Liver (tissue), 9 donors: Measurements from ENCODE around the gene KRTAP10-2. TPM values are rescaled to one million over a fixed set of nuclear protein-coding genes. Genes with fewer than 3 reads are reported as not detected.
"Not testable (repeated sequence)": the region's sequence is repeated elsewhere in the genome, so short reads cannot be mapped to it uniquely, and the experiment has no call there.

Experiments used
- DNase-seq: peaks from one replicate; pipeline ENCODE4 v3.0.0-alpha.2; 2017; ENCODE audit warnings: low spot score
- H3K27ac ChIP-seq, 2 donors: one replicate each; pipeline ENCODE4 v1.7.0; 2013; ENCODE audit warnings: inconsistent platforms in 2 of 2, low read length in 2 of 2, control low read depth in 1 of 2, low read depth in 1 of 2, mild to moderate bottlenecking in 1 of 2
- H3K27me3 ChIP-seq, 4 donors: one replicate each; pipeline versions ENCODE4 v1.6.1 to v1.7.0; 2013; ENCODE audit warnings: low read length in 3 of 4, inconsistent platforms in 1 of 4, mild to moderate bottlenecking in 1 of 4, moderate library complexity in 1 of 4; ENCODE audit not compliant: control insufficient read depth in 4 of 4, insufficient read depth in 4 of 4
- H3K36me3 ChIP-seq, 4 donors: one replicate each; pipeline versions ENCODE4 v1.6.1 to v1.7.0; 2013; ENCODE audit warnings: low read length in 3 of 4, mild to moderate bottlenecking in 3 of 4, low read depth in 1 of 4, moderate library complexity in 1 of 4; ENCODE audit not compliant: control insufficient read depth in 4 of 4, insufficient read depth in 3 of 4
- H3K4me1 ChIP-seq, 4 donors: one replicate each; pipeline versions ENCODE4 v1.6.1 to v1.7.0; 2013; ENCODE audit warnings: low read length in 3 of 4, mild to moderate bottlenecking in 3 of 4, moderate library complexity in 1 of 4; ENCODE audit not compliant: control insufficient read depth in 4 of 4, insufficient read depth in 4 of 4
- H3K4me3 ChIP-seq, 3 donors: one replicate each; pipeline versions ENCODE4 v1.6.1 to v1.7.0; 2013; ENCODE audit warnings: low read length in 3 of 3, control low read depth in 1 of 3, low read depth in 1 of 3, mild to moderate bottlenecking in 1 of 3
- H3K9ac ChIP-seq, 2 donors: one replicate each; pipeline ENCODE4 v1.7.0; 2013; ENCODE audit warnings: low read length in 2 of 2, mild to moderate bottlenecking in 2 of 2, moderate library complexity in 2 of 2, control low read depth in 1 of 2, low read depth in 1 of 2
- H3K9me3 ChIP-seq, 4 donors: one replicate each; pipeline versions ENCODE4 v1.6.1 to v1.7.0; 2013; ENCODE audit warnings: low read length in 3 of 4; ENCODE audit not compliant: control insufficient read depth in 4 of 4
- EGR1 ChIP-seq, 2 donors: IDR thresholded peaks; 2 replicates each; pipeline ENCODE4 v1.6.1; 2016 to 2018; ENCODE audit warnings: antibody characterized with exemption in 2 of 2, low read depth in 2 of 2
- FOXA2 ChIP-seq: IDR thresholded peaks from 2 replicates; pipeline ENCODE4 v1.6.1; 2016; ENCODE audit warnings: antibody characterized with exemption
- GABPA ChIP-seq, 2 donors: IDR thresholded peaks in 1 of 2; conservative IDR thresholded peaks in 1 of 2; 2 replicates each; pipeline ENCODE4 v1.6.1; 2016; ENCODE audit warnings: antibody characterized with exemption in 2 of 2, mild to moderate bottlenecking in 1 of 2, moderate library complexity in 1 of 2
- HNF4A ChIP-seq, 2 donors: conservative IDR thresholded peaks; 2 replicates each; pipeline ENCODE4 v1.6.1; 2016; ENCODE audit warnings: antibody characterized with exemption in 2 of 2, mild to moderate bottlenecking in 2 of 2
- HNF4G ChIP-seq: IDR thresholded peaks from 2 replicates; pipeline ENCODE4 v1.6.1; 2016; ENCODE audit warnings: antibody characterized with exemption
- RAD21 ChIP-seq, 2 donors: IDR thresholded peaks; 2 replicates each; pipeline ENCODE4 v1.6.1; 2016; ENCODE audit warnings: antibody characterized with exemption in 2 of 2, mild to moderate bottlenecking in 2 of 2
- REST ChIP-seq: IDR thresholded peaks from 2 replicates; pipeline ENCODE4 v1.6.1; 2016; ENCODE audit warnings: antibody characterized with exemption, mild to moderate bottlenecking
- RXRA ChIP-seq, 2 donors: IDR thresholded peaks; 2 replicates each; pipeline ENCODE4 v1.6.1; 2017 to 2018; ENCODE audit warnings: antibody characterized with exemption in 2 of 2, mild to moderate bottlenecking in 1 of 2
- TAF1 ChIP-seq: conservative IDR thresholded peaks from 2 replicates; pipeline ENCODE4 v1.6.1; 2016; ENCODE audit warnings: antibody characterized with exemption, mild to moderate bottlenecking
- YY1 ChIP-seq: IDR thresholded peaks from 2 replicates; pipeline ENCODE4 v1.6.1; 2016; ENCODE audit warnings: antibody characterized with exemption, mild to moderate bottlenecking
- ZBTB33 ChIP-seq: IDR thresholded peaks from 2 replicates; pipeline ENCODE4 v1.6.1; 2016; ENCODE audit warnings: antibody characterized with exemption
- WGBS: extraction: QIAGEN DNeasy Blood & Tissue Kit; methylation state at CpG from one replicate; pipeline ENCODE4 v1.1.7; 2013; 5-methylcytosine and 5-hydroxymethylcytosine counted together
- polyA plus RNA-seq, 2 donors: library from polyadenylated mRNA; stranded (reverse) in 1 of 2; unstranded in 1 of 2; fragments of 200-250 nt in 1 of 2; fragments of >200 nt in 1 of 2; fragmentation: Nextera tagmentation in 1 of 2; extraction: Ambion mirVana in 1 of 2; gene quantifications; one replicate each; pipeline versions ENCODE4 v1.2.1 to v1.2.3, GENCODE V29; 2013 to 2015
- total RNA-seq, 2 donors: library from RNA; depleted of rRNA; stranded (reverse); fragments of >200 nt; gene quantifications; one replicate each; pipeline ENCODE4 v1.2.3, GENCODE V29; 2014
- TF ChIP-seq, protein P1 (sequence below): IDR thresholded peaks from 2 replicates; pipeline ENCODE4 v1.6.1; 2016; ENCODE audit warnings: antibody characterized with exemption
- TF ChIP-seq, protein P2 (sequence below): IDR thresholded peaks from 2 replicates; pipeline ENCODE4 v1.6.1; 2016; ENCODE audit warnings: antibody characterized with exemption
- TF ChIP-seq, protein P3 (sequence below): fragments of 150-350 bp; IDR thresholded peaks from 2 replicates; pipeline ENCODE4 v1.5.1; 2017; ENCODE audit warnings: improper control_type of control experiment, low read depth, low read length; ENCODE audit not compliant: missing input control
- donor health status: healthy.
- donor health status: healthy.
- donor health status: healthy.
- donor health status: healthy.
- donor health status: healthy.

KRTAP10-2 gene
- total RNA-seq, result not detected
- polyA plus RNA-seq, result not detected

DNA sequence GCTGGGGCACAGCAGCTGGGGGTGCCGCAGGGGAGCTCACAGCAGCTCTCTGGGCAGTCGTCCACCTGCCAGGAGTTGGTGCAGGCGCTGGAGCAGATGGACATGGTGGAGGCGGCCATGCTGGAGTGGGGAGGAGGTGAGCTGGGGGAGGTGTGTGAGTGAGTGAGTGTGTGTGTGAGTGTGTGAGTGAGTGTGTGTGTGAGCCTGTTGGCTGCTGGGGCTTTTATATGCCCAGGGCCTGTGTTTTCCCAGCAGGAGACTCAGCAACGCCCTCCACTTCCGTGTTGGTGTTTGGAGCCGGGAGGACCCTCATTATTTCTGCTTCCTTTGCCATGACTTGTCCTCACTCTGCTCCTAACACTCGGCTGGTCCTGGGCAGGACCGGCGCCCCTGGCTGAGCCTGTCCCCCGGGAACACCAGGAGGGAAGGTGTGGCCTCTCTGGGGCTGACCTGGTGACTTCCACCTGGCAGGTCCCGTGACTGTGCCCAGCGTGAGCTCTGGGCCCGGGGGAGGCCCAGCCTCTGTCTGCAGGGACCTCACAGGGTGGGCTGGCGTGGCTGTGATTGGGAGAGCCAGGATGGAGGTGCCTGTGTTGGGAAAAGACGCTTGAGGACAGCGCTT lies at the start of gene KRTAP10-2:
Gene KRTAP10-2, minus strand, starts transcription at position 166 of the 622 bp plus-strand sequence. Its CDS starts 47 bp downstream, at position 119.
- peaks cover 0 to 2% (median 0%) of the 10 kb centered on the region in 4 donors for H3K27me3 ChIP-seq
- H3K9ac ChIP-seq, result no peak within 1 kb of the TSS
- peak; percentile 14 for DNase-seq
- H3K9me3 ChIP-seq, result no peaks in the 10 kb centered on the region
- no peak within 1 kb of the TSS for H3K4me3 ChIP-seq
- no peak within 1 kb of the TSS for H3K27ac ChIP-seq
- TF ChIP-seq, protein P1, sequence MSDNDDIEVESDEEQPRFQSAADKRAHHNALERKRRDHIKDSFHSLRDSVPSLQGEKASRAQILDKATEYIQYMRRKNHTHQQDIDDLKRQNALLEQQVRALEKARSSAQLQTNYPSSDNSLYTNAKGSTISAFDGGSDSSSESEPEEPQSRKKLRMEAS, result no peak
- TF ChIP-seq ZBTB33 (no peak), GABPA (IDR thresholded peaks at IDR 0.05 in 1 of 2, conservative IDR thresholded peaks at IDR 0.05 in 1 of 2) (no peak), YY1 (no peak), RAD21 (IDR thresholded peaks at IDR 0.05) (no peak), RXRA (IDR thresholded peaks at IDR 0.05) (no peak), FOXA2 (no peak), HNF4G (no peak), REST (no peak), TAF1 (no peak), EGR1 (IDR thresholded peaks at IDR 0.05; ENCODE audit: low read depth in 2 of 2) (no peak), HNF4A (conservative IDR thresholded peaks at IDR 0.05) (no peak)
- TF ChIP-seq, protein P2, sequence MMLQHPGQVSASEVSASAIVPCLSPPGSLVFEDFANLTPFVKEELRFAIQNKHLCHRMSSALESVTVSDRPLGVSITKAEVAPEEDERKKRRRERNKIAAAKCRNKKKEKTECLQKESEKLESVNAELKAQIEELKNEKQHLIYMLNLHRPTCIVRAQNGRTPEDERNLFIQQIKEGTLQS, result no peak
- TF ChIP-seq, protein P3, sequence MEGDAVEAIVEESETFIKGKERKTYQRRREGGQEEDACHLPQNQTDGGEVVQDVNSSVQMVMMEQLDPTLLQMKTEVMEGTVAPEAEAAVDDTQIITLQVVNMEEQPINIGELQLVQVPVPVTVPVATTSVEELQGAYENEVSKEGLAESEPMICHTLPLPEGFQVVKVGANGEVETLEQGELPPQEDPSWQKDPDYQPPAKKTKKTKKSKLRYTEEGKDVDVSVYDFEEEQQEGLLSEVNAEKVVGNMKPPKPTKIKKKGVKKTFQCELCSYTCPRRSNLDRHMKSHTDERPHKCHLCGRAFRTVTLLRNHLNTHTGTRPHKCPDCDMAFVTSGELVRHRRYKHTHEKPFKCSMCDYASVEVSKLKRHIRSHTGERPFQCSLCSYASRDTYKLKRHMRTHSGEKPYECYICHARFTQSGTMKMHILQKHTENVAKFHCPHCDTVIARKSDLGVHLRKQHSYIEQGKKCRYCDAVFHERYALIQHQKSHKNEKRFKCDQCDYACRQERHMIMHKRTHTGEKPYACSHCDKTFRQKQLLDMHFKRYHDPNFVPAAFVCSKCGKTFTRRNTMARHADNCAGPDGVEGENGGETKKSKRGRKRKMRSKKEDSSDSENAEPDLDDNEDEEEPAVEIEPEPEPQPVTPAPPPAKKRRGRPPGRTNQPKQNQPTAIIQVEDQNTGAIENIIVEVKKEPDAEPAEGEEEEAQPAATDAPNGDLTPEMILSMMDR, result no peak
- no peaks in the 10 kb centered on the region for H3K4me1 ChIP-seq
- H3K36me3 ChIP-seq, result no peaks in the 10 kb centered on the region
- 70% methylated on average over 17 of the region's 17 CpGs for WGBS

- H3K36me3 ChIP-seq, H3K27ac ChIP-seq, H3K9ac ChIP-seq, H3K4me3 ChIP-seq, H3K27me3 ChIP-seq, H3K9me3 ChIP-seq, H3K4me1 ChIP-seq: not testable (repeated sequence)
- peak; percentile 6 for DNase-seq
- WGBS, result 72% methylated on average over 10 of the region's 10 CpGs
Measured at GRCh38 chr21:44601091-44601490, 49.8 kb upstream of the KRTAP10-2 start.

GRCh38 chr21:44600118-44600978 lies 49.0 kb upstream of the KRTAP10-2 start, which contains the start of gene KRTAP10-7:
Gene KRTAP10-7, plus strand, starts transcription at chr21:44600597. Its CDS starts 25 bp downstream, at chr21:44600622.
- H3K27ac ChIP-seq, result not testable (repeated sequence)
- peak; percentile 4 for DNase-seq
- 66% methylated on average over 23 of the region's 23 CpGs for WGBS

More at GRCh38 chr21:44600118-44600978, 49.0 kb upstream of the KRTAP10-2 start, which contains the start of gene KRTAP10-7:
- not testable (repeated sequence) for H3K27me3 ChIP-seq, H3K4me3 ChIP-seq, H3K9ac ChIP-seq, H3K4me1 ChIP-seq, H3K36me3 ChIP-seq, H3K9me3 ChIP-seq
